A549 (cell line): ENCODE measurements around the gene KLHL15. TPM values are rescaled to one million over a fixed set of nuclear protein-coding genes. Genes with fewer than 3 reads are reported as not detected.

Experiments used
- ATAC-seq, 2 experiments: fragments of 200-7000 bp in 1 of 2; fragments of >200 bp in 1 of 2; cut with Nextera tagmentation in 1 of 2; cut with Tn5 transposase in 1 of 2; 3 replicates each; pipeline versions ENCODE4 v1.8.0 to v1.9.1; 2018 to 2020; ENCODE audit warnings: mild to moderate bottlenecking in 1 of 2, moderate library complexity in 1 of 2
- CTCF ChIA-PET: fragments of 300-600 bp; sonication (Branson Sonifier 250); formaldehyde crosslinking; extraction: SDS; loops from one replicate; lab custom pipeline; 2021; ENCODE audit warnings: antibody characterized with exemption, inconsistent platforms; lab: Yijun Ruan, JAX
- POLR2A ChIA-PET: fragments of 350-600 bp; formaldehyde crosslinking; extraction: SDS; loops from one replicate; lab custom pipeline; 2021; ENCODE audit warnings: antibody characterized with exemption, inconsistent platforms; lab: Yijun Ruan, JAX
- DNase-seq, 2 experiments: peaks; one replicate each; pipeline versions ENCODE4 v3.0.0 to v3.0.0-alpha.2; 2011 to 2016; ENCODE audit warnings: low read depth in 1 of 2, low spot score in 1 of 2
- FAIRE-seq: peaks from 2 replicates; lab custom pipeline; 2011; peaks lifted over from hg19 to GRCh38; lab: Jason Lieb, UNC
- H3K27ac ChIP-seq, 2 experiments: fragments of >200 bp; sonication (Bioruptor Twin); formaldehyde crosslinking; 3 replicates each; pipeline ENCODE4 v1.5.1; 2016 to 2017
- H3K4me1 ChIP-seq: fragments of >200 bp; sonication (Bioruptor Twin); formaldehyde crosslinking; 3 replicates; pipeline ENCODE4 v1.6.1; 2016
- H3K4me2 ChIP-seq: fragments of >200 bp; sonication (Bioruptor Twin); formaldehyde crosslinking; 3 replicates; pipeline ENCODE4 v1.6.1; 2016
- H3K4me3 ChIP-seq: fragments of >200 bp; sonication (Bioruptor Twin); formaldehyde crosslinking; 3 replicates; pipeline ENCODE4 v1.5.1; 2016
- H3K9me3 ChIP-seq: fragments of >200 bp; sonication (Bioruptor Twin); formaldehyde crosslinking; 3 replicates; pipeline ENCODE4 v1.6.1; 2016
- CBX2 ChIP-seq: fragments of 200-600 bp; sonication (generic); IDR thresholded peaks from 2 replicates; pipeline ENCODE4 v1.6.1; 2016; ENCODE audit warnings: low read depth, mild to moderate bottlenecking, borderline replicate concordance
- EHF ChIP-seq: fragments of 250-450 bp; sonication (Bioruptor Pico); IDR thresholded peaks from 2 replicates; pipeline ENCODE4 v1.5.0; 2020; ENCODE audit warnings: mild to moderate bottlenecking
- FOSB ChIP-seq: fragments of 250-450 bp; sonication (Bioruptor Pico); IDR thresholded peaks from 2 replicates; pipeline ENCODE4 v1.5.0; 2020; ENCODE audit warnings: mild to moderate bottlenecking, moderate library complexity
- MAFK ChIP-seq: fragments of 450-650 bp; IDR thresholded peaks from 2 replicates; pipeline ENCODE4 v1.6.1; 2014; ENCODE audit not compliant: partially characterized antibody
- NFE2L2 ChIP-seq: fragments of 150-350 bp; conservative IDR thresholded peaks from 2 replicates; pipeline ENCODE4 v1.6.1; 2014; ENCODE audit warnings: low read length
- NPAS2 ChIP-seq: fragments of 250-450 bp; sonication (Bioruptor Pico); IDR thresholded peaks from 2 replicates; pipeline ENCODE4 v1.8.0; 2022; ENCODE audit warnings: mild to moderate bottlenecking, moderate library complexity, borderline replicate concordance
- RNF2 ChIP-seq: fragments of 200-600 bp; sonication (generic); IDR thresholded peaks from 2 replicates; pipeline ENCODE4 v1.6.1; 2016; ENCODE audit warnings: low read depth, mild to moderate bottlenecking, antibody characterized with exemption, moderate library complexity, borderline replicate concordance
- WGBS: methylation state at CpG from one replicate; pipeline ENCODE4 v1.1.6; 2017; ENCODE audit errors: missing lambda C conversion rate; 5-methylcytosine and 5-hydroxymethylcytosine counted together
- polyA plus RNA-seq, 4 experiments: library from polyadenylated mRNA; depleted of rRNA in 3 of 4; stranded (reverse); fragments of >200 nt; fragmentation: RNase III in 1 of 4; extraction: RNeasy Plus Mini Kit Qiagen cat#74134 plus additional on column Dnase treatment in 1 of 4; gene quantifications; 2 replicates in 3 of 4; 3 replicates in 1 of 4; pipeline ENCODE4 v1.2.3, GENCODE V29; 2011 to 2017
- TF ChIP-seq, protein P1 (sequence below): fragments of >200 bp; sonication (Bioruptor Twin); formaldehyde crosslinking; IDR thresholded peaks from 3 replicates; pipeline ENCODE4 v1.6.1; 2016
- TF ChIP-seq, protein P2 (sequence below): IDR thresholded peaks from 2 replicates; pipeline ENCODE4 v1.6.1; 2012; ENCODE audit warnings: low read depth, borderline replicate concordance
- TF ChIP-seq, protein P3 (sequence below): IDR thresholded peaks from 2 replicates; pipeline ENCODE4 v1.6.1; 2012
- TF ChIP-seq, protein P4 (sequence below): fragments of 250-450 bp; sonication (Bioruptor Pico); IDR thresholded peaks from 2 replicates; pipeline ENCODE4 v1.5.0; 2021; ENCODE audit warnings: mild to moderate bottlenecking, moderate library complexity, borderline replicate concordance

KLHL15 gene
- polyA plus RNA-seq, 2 of the 4 experiments (the other 2 are of a cell fraction): 6.4 to 15.0 TPM

DNA sequence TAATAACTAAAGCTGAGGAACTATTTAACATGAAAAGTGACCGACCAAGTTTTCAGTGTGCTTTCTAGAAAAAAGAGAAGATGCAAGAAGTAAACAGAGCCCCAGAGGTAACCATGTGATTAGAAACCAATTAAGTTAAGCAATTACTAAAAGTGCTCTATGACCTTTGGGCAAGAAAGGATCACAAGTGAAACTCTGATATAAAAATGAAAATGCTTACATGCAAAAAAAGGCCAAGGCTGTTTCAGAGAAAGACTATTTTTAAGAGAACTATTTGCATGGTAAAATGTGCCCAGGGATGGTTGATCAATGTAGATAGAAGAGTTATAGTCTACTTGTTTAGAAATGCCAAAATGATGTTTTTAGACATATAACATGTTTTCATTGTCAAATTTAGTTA is 22.0 kb downstream of the KLHL15 start:
- ChIA-PET CTCF (no interaction called here), POLR2A (no interaction called here)
- TF ChIP-seq EHF (no peak), MAFK (peak; percentile 4)
- TF ChIP-seq, protein P1, sequence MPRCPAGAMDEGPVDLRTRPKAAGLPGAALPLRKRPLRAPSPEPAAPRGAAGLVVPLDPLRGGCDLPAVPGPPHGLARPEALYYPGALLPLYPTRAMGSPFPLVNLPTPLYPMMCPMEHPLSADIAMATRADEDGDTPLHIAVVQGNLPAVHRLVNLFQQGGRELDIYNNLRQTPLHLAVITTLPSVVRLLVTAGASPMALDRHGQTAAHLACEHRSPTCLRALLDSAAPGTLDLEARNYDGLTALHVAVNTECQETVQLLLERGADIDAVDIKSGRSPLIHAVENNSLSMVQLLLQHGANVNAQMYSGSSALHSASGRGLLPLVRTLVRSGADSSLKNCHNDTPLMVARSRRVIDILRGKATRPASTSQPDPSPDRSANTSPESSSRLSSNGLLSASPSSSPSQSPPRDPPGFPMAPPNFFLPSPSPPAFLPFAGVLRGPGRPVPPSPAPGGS: no peak
- TF ChIP-seq, protein P2, sequence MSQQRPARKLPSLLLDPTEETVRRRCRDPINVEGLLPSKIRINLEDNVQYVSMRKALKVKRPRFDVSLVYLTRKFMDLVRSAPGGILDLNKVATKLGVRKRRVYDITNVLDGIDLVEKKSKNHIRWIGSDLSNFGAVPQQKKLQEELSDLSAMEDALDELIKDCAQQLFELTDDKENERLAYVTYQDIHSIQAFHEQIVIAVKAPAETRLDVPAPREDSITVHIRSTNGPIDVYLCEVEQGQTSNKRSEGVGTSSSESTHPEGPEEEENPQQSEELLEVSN: no peak
- TF ChIP-seq, protein P3, sequence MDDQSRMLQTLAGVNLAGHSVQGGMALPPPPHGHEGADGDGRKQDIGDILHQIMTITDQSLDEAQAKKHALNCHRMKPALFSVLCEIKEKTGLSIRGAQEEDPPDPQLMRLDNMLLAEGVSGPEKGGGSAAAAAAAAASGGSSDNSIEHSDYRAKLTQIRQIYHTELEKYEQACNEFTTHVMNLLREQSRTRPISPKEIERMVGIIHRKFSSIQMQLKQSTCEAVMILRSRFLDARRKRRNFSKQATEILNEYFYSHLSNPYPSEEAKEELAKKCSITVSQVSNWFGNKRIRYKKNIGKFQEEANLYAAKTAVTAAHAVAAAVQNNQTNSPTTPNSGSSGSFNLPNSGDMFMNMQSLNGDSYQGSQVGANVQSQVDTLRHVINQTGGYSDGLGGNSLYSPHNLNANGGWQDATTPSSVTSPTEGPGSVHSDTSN: no peak
- TF ChIP-seq, protein P4, sequence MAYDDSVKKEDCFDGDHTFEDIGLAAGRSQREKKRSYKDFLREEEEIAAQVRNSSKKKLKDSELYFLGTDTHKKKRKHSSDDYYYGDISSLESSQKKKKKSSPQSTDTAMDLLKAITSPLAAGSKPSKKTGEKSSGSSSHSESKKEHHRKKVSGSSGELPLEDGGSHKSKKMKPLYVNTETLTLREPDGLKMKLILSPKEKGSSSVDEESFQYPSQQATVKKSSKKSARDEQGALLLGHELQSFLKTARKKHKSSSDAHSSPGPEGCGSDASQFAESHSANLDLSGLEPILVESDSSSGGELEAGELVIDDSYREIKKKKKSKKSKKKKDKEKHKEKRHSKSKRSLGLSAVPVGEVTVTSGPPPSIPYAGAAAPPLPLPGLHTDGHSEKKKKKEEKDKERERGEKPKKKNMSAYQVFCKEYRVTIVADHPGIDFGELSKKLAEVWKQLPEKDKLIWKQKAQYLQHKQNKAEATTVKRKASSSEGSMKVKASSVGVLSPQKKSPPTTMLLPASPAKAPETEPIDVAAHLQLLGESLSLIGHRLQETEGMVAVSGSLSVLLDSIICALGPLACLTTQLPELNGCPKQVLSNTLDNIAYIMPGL (CRISPR knock-in tag): no peak
- Histone ChIP-seq H3K27ac (no peak overlapping the region), H3K4me2 (no peak overlapping the region), H3K4me1 (peaks cover 8% of the 10 kb centered on the region; the same call in 2 of the 3 replicates), H3K9me3 (no peaks in the 10 kb centered on the region), H3K4me3 (no peak overlapping the region)
- 57% methylated on average over 1 of the region's 1 CpG for WGBS
- ATAC-seq (no peak), DNase-seq (no peak), FAIRE-seq (no peak)

DNA sequence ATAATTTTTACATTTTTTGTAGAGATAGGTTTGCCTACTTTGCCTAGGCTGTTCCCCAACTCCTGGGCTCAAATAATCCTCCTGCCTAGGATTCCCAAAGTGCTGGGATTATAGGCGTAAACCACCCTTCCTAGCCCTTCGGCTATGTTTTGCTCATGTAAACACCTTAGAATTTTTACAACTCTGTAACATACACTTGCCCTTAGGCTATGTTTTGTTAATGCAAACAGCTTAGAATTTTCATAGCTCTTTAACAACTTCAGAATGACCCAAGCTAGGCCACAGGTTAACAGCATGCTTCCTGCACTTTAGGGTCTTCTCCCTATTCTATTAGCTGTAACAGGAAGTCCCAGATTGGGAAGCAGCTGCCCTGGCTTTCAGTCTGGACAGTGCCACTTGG is 24.2 kb downstream of the KLHL15 start:
- ATAC-seq: no peak; a peak in 1 of 6 replicates
- FAIRE-seq: no peak
- no peak for DNase-seq
- 69% methylated on average over 2 of the region's 2 CpGs for WGBS
- POLR2A ChIA-PET: no interaction called here
- no peak for TF ChIP-seq RNF2
- TF ChIP-seq, all 56 proteins: peak for 0
- H3K27ac ChIP-seq: no peak overlapping the region
- CTCF ChIA-PET: interaction anchor here (1.3 kb wide), 1 partner anchor 11 kb away, joined by 4 read pairs; no protein-coding TSS in a partner anchor
- peaks cover 8% of the 10 kb centered on the region; the same call in 2 of the 3 replicates for H3K4me1 ChIP-seq
- no peak overlapping the region for H3K4me3 ChIP-seq
- no peak overlapping the region for H3K4me2 ChIP-seq
- no peaks in the 10 kb centered on the region for H3K9me3 ChIP-seq

DNA sequence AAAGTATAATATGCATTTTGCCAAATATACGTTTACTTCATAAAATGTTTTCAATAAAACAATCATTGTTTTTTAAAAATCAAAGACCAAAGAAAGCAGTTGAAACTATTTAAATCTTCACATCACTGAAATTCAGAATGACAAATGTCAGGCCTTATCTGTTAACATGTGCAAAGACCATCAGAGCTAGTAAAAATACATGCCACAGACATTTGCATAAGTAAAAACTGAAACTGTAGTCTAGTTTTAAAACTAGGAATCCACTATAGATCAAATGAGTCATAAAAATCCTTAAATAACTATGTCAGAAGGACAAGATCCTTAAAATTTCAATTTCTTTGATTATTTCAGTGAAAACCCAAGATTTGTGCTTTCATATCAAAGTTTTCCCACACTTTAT is 24.8 kb downstream of the KLHL15 start:
- no peak for ATAC-seq
- WGBS: 90% methylated on average over 1 of the region's 1 CpG
- Histone ChIP-seq H3K4me3 (no peak overlapping the region), H3K4me1 (peaks cover 8% of the 10 kb centered on the region; the same call in 2 of the 3 replicates), H3K4me2 (no peak overlapping the region), H3K27ac (no peak overlapping the region), H3K9me3 (no peaks in the 10 kb centered on the region)
- POLR2A ChIA-PET: no interaction called here
- TF ChIP-seq, protein P4 (CRISPR knock-in tag): no peak
- no peak for TF ChIP-seq NFE2L2
- no peak for TF ChIP-seq NPAS2 (CRISPR knock-in tag)
- no peak for TF ChIP-seq FOSB (CRISPR knock-in tag)
- TF ChIP-seq CBX2: no peak
- no peak for DNase-seq
- FAIRE-seq: no peak
- CTCF ChIA-PET: interaction anchor here (0.6 to 1.3 kb wide), 2 partner anchors 11 to 12 kb away, joined by 3 to 4 read pairs; no protein-coding TSS in a partner anchor
